HG02938 (cell line): Measurements from ENCODE around the gene CDHR2.
A peak's percentile ranks its signal among the peaks of the same experiment; 100 is the strongest.
"Not testable (repeated sequence)": the region's sequence is repeated elsewhere in the genome, so short reads cannot be mapped to it uniquely, and the experiment has no call there.

Source experiments
- ATAC-seq: cut with Tn5 transposase; IDR thresholded peaks from one replicate; pipeline ENCODE4 v1.9.1; 2021; ENCODE audit warnings: mild to moderate bottlenecking, moderate library complexity; ENCODE audit not compliant: unreplicated experiment

Gene CDHR2

GRCh38 chr5:176568657-176569056, 19.5 kb downstream of the CDHR2 start:
- ATAC-seq: no peak

- ATAC-seq: no peak
Observed at GRCh38 chr5:176570044-176570443, 20.9 kb downstream of the CDHR2 start.

GRCh38 chr5:176573564-176574296, 24.6 kb downstream of the CDHR2 start:
- peak; percentile 56 for ATAC-seq

GRCh38 chr5:176574297-176574591, 25.1 kb downstream of the CDHR2 start:
- ATAC-seq: no peak

GRCh38 chr5:176575066-176575465, 25.9 kb downstream of the CDHR2 start:
- no peak for ATAC-seq

- no peak for ATAC-seq
Observed at GRCh38 chr5:176575488-176576422, 26.6 kb downstream of the CDHR2 start.

GRCh38 chr5:176577312-176578176, 28.4 kb downstream of the CDHR2 start:
- ATAC-seq: no peak

GRCh38 chr5:176578391-176578808, 29.3 kb downstream of the CDHR2 start:
- no peak for ATAC-seq

- no peak for ATAC-seq
Observed at GRCh38 chr5:176579323-176579722, 30.2 kb downstream of the CDHR2 start.

GRCh38 chr5:176581361-176581760, 32.2 kb downstream of the CDHR2 start:
- ATAC-seq: no peak

- no peak for ATAC-seq
Observed at GRCh38 chr5:176583076-176583475, 33.9 kb downstream of the CDHR2 start.

GRCh38 chr5:176587398-176587797, 38.3 kb downstream of the CDHR2 start:
- no peak for ATAC-seq

- no peak for ATAC-seq
Observed at GRCh38 chr5:176588297-176588696, 39.2 kb downstream of the CDHR2 start.

GRCh38 chr5:176589039-176589769, 40.1 kb downstream of the CDHR2 start:
- no peak for ATAC-seq

- ATAC-seq: no peak
Observed at GRCh38 chr5:176590035-176590717, 41.0 kb downstream of the CDHR2 start.

- not testable (repeated sequence) for ATAC-seq
Observed at GRCh38 chr5:176591667-176592066, 42.5 kb downstream of the CDHR2 start.

- no peak for ATAC-seq
Observed at GRCh38 chr5:176592573-176592972, 43.4 kb downstream of the CDHR2 start.

- ATAC-seq: no peak
Observed at GRCh38 chr5:176593273-176593869, 44.2 kb downstream of the CDHR2 start.

GRCh38 chr5:176594554-176594953, 45.4 kb downstream of the CDHR2 start:
- no peak for ATAC-seq
